ENCODE measurements around the gene ZNHIT6.

ZNHIT6 gene

GRCh38 chr1:85608851-85609250 lies 99.4 kb downstream of the ZNHIT6 start:
- TF ChIP-seq SIN3A (IDR thresholded peaks at IDR 0.05; ENCODE audit: borderline replicate concordance, insufficient read depth, low read length) (no peak), REST (IDR thresholded peaks at IDR 0.05; ENCODE audit: insufficient read depth in 1 of 2, low read depth in 2 of 2, low read length in 2 of 2) (no peak)

- TF ChIP-seq REST (IDR thresholded peaks at IDR 0.05; ENCODE audit: insufficient read depth in 1 of 2, low read depth in 2 of 2, low read length in 2 of 2) (no peak), FOXP2 (optimal IDR thresholded peaks at IDR 0.05; ENCODE audit: borderline replicate concordance, extremely low read depth, extremely low read length, insufficient read depth) (no peak), POLR2AphosphoS5 (IDR thresholded peaks at IDR 0.05; ENCODE audit: low read depth, low read length) (no peak), SIN3A (IDR thresholded peaks at IDR 0.05; ENCODE audit: borderline replicate concordance, insufficient read depth, low read length) (no peak), TAF1 (IDR thresholded peaks at IDR 0.05; ENCODE audit: borderline replicate concordance, insufficient read depth, low read length) (no peak)
Observed at GRCh38 chr1:85607921-85608265, 100.3 kb downstream of the ZNHIT6 start.

- TF ChIP-seq REST (IDR thresholded peaks at IDR 0.05; ENCODE audit: insufficient read depth in 1 of 2, low read depth in 2 of 2, low read length in 2 of 2) (no peak), POLR2AphosphoS5 (IDR thresholded peaks at IDR 0.05; ENCODE audit: low read depth, low read length) (no peak), TAF1 (IDR thresholded peaks at IDR 0.05; ENCODE audit: borderline replicate concordance, insufficient read depth, low read length) (no peak), SIN3A (IDR thresholded peaks at IDR 0.05; ENCODE audit: borderline replicate concordance, insufficient read depth, low read length) (no peak), FOXP2 (optimal IDR thresholded peaks at IDR 0.05; ENCODE audit: borderline replicate concordance, extremely low read depth, extremely low read length, insufficient read depth) (no peak)
Observed at GRCh38 chr1:85607126-85607920, 100.9 kb downstream of the ZNHIT6 start.

GRCh38 chr1:85606414-85606800 lies 101.8 kb downstream of the ZNHIT6 start:
- TF ChIP-seq POLR2AphosphoS5 (IDR thresholded peaks at IDR 0.05; ENCODE audit: low read depth, low read length) (no peak), FOXP2 (optimal IDR thresholded peaks at IDR 0.05; ENCODE audit: borderline replicate concordance, extremely low read depth, extremely low read length, insufficient read depth) (no peak), SIN3A (IDR thresholded peaks at IDR 0.05; ENCODE audit: borderline replicate concordance, insufficient read depth, low read length) (no peak), TAF1 (IDR thresholded peaks at IDR 0.05; ENCODE audit: borderline replicate concordance, insufficient read depth, low read length) (no peak), REST (IDR thresholded peaks at IDR 0.05; ENCODE audit: insufficient read depth in 1 of 2, low read depth in 2 of 2, low read length in 2 of 2) (no peak)

Data from PFSK-1 (cell line).